HPDE6-E6E7 (cell line): ENCODE data around the gene PROM1.
A peak's percentile ranks its signal among the peaks of the same experiment; 100 is the strongest.

Experiments used
- DNase-seq: peaks from one replicate; pipeline ENCODE4 v3.0.0; 2011; ENCODE audit warnings: missing footprints; ENCODE audit errors: extremely low spot score

Gene PROM1

GRCh38 chr4:15944895-15945294 lies 138.9 kb downstream of the PROM1 start:
- DNase-seq = no peak

GRCh38 chr4:15942283-15942682 lies 141.5 kb downstream of the PROM1 start:
- no peak for DNase-seq

- DNase-seq = no peak
Observed at GRCh38 chr4:15938640-15939039, 145.2 kb downstream of the PROM1 start, which contains the start of gene FGFBP1. Gene FGFBP1 (minus strand): TSS chr4:15938740. CDS start chr4:15936632, 2,108 bp downstream.

- peak; percentile 78 for DNase-seq
Observed at GRCh38 chr4:15938182-15938581, 145.6 kb downstream of the PROM1 start.

GRCh38 chr4:15936495-15936894 lies 147.3 kb downstream of the PROM1 start:
- no peak for DNase-seq

GRCh38 chr4:15935504-15936402 lies 148.1 kb downstream of the PROM1 start:
- no peak for DNase-seq

GRCh38 chr4:15934259-15934658 lies 149.6 kb downstream of the PROM1 start:
- DNase-seq = no peak

- no peak for DNase-seq
Observed at GRCh38 chr4:15931451-15932210, 152.2 kb downstream of the PROM1 start.

GRCh38 chr4:15930314-15930713 lies 153.5 kb downstream of the PROM1 start:
- no peak for DNase-seq

GRCh38 chr4:15929540-15929939 lies 154.3 kb downstream of the PROM1 start:
- no peak for DNase-seq

- no peak for DNase-seq
Observed at GRCh38 chr4:15928883-15929282, 154.9 kb downstream of the PROM1 start.

GRCh38 chr4:15926486-15926885 lies 157.3 kb downstream of the PROM1 start:
- no peak for DNase-seq

- DNase-seq = no peak
Observed at GRCh38 chr4:15925830-15926229, 158.0 kb downstream of the PROM1 start.

- no peak for DNase-seq
Observed at GRCh38 chr4:15921592-15921932, 162.3 kb downstream of the PROM1 start.

GRCh38 chr4:15920723-15921591 lies 162.9 kb downstream of the PROM1 start:
- DNase-seq = peak; percentile 76

GRCh38 chr4:15918484-15919129 lies 165.2 kb downstream of the PROM1 start:
- no peak for DNase-seq
